ENCODE measurements around the gene KCTD20. TPM values are rescaled to one million over a fixed set of nuclear protein-coding genes. Genes with fewer than 3 reads are reported as not detected.

The KCTD20 gene
- total RNA-seq, 1 experiment from 2014 or later, result 38.9 TPM

- Histone ChIP-seq H3K4me3 (ENCODE audit: insufficient read depth, low read depth, low read length) (no peak overlapping the region), H3K27me3 (ENCODE audit: control insufficient read depth, insufficient read depth, low read length) (no peaks in the 10 kb centered on the region), H3K36me3 (replicated peaks; ENCODE audit: control insufficient read depth, insufficient read depth, low read length) (peaks cover 4% of the 10 kb centered on the region)
- DNase-seq, result no peak
These were observed 52.3 kb downstream of the KCTD20 start for GRCh38 chr6:36495086-36495485.

- peaks cover 3% of the 10 kb centered on the region for H3K36me3 ChIP-seq (replicated peaks; ENCODE audit: control insufficient read depth, insufficient read depth, low read length)
- DNase-seq, result no peak
- H3K4me3 ChIP-seq (ENCODE audit: insufficient read depth, low read depth, low read length), result no peak overlapping the region
- H3K27me3 ChIP-seq (ENCODE audit: control insufficient read depth, insufficient read depth, low read length), result no peaks in the 10 kb centered on the region
These were observed 57.1 kb downstream of the KCTD20 start for GRCh38 chr6:36499918-36500317.

GRCh38 chr6:36501686-36502085, 58.9 kb downstream of the KCTD20 start:
- Histone ChIP-seq H3K36me3 (replicated peaks; ENCODE audit: control insufficient read depth, insufficient read depth, low read length) (peaks cover 1% of the 10 kb centered on the region), H3K4me3 (ENCODE audit: insufficient read depth, low read depth, low read length) (no peak overlapping the region), H3K27me3 (ENCODE audit: control insufficient read depth, insufficient read depth, low read length) (no peaks in the 10 kb centered on the region)
- no peak for DNase-seq

GRCh38 chr6:36504181-36504580, 61.4 kb downstream of the KCTD20 start:
- Histone ChIP-seq H3K36me3 (replicated peaks; ENCODE audit: control insufficient read depth, insufficient read depth, low read length) (no peaks in the 10 kb centered on the region; the same call in none of the 2 replicates), H3K27me3 (ENCODE audit: control insufficient read depth, insufficient read depth, low read length) (no peaks in the 10 kb centered on the region), H3K4me3 (ENCODE audit: insufficient read depth, low read depth, low read length) (no peak overlapping the region)
- DNase-seq, result no peak

- Histone ChIP-seq H3K4me3 (ENCODE audit: insufficient read depth, low read depth, low read length) (no peak overlapping the region), H3K36me3 (replicated peaks; ENCODE audit: control insufficient read depth, insufficient read depth, low read length) (no peaks in the 10 kb centered on the region; the same call in none of the 2 replicates), H3K27me3 (ENCODE audit: control insufficient read depth, insufficient read depth, low read length) (no peaks in the 10 kb centered on the region)
- DNase-seq, result no peak
These were observed 62.2 kb downstream of the KCTD20 start for GRCh38 chr6:36504982-36505381.

GRCh38 chr6:36505744-36506534, 63.1 kb downstream of the KCTD20 start:
- Histone ChIP-seq H3K36me3 (replicated peaks; ENCODE audit: control insufficient read depth, insufficient read depth, low read length) (no peaks in the 10 kb centered on the region; the same call in none of the 2 replicates), H3K27me3 (ENCODE audit: control insufficient read depth, insufficient read depth, low read length) (no peaks in the 10 kb centered on the region), H3K4me3 (ENCODE audit: insufficient read depth, low read depth, low read length) (no peak overlapping the region)
- DNase-seq, result no peak

GRCh38 chr6:36506611-36507010, 63.8 kb downstream of the KCTD20 start:
- DNase-seq, result no peak
- H3K36me3 ChIP-seq (replicated peaks; ENCODE audit: control insufficient read depth, insufficient read depth, low read length), result no peaks in the 10 kb centered on the region; the same call in none of the 2 replicates
- no peaks in the 10 kb centered on the region for H3K27me3 ChIP-seq (ENCODE audit: control insufficient read depth, insufficient read depth, low read length)
- no peak overlapping the region for H3K4me3 ChIP-seq (ENCODE audit: insufficient read depth, low read depth, low read length)

- H3K4me3 ChIP-seq (ENCODE audit: insufficient read depth, low read depth, low read length), result no peak overlapping the region
- H3K27me3 ChIP-seq (ENCODE audit: control insufficient read depth, insufficient read depth, low read length), result no peaks in the 10 kb centered on the region
- no peak for DNase-seq
- no peaks in the 10 kb centered on the region; the same call in none of the 2 replicates for H3K36me3 ChIP-seq (replicated peaks; ENCODE audit: control insufficient read depth, insufficient read depth, low read length)
These were observed 65.7 kb downstream of the KCTD20 start for GRCh38 chr6:36508532-36508931.

- H3K4me3 ChIP-seq (ENCODE audit: insufficient read depth, low read depth, low read length), result no peak overlapping the region
- no peak for DNase-seq
- no peaks in the 10 kb centered on the region for H3K27me3 ChIP-seq (ENCODE audit: control insufficient read depth, insufficient read depth, low read length)
- peaks cover 5% of the 10 kb centered on the region for H3K36me3 ChIP-seq (replicated peaks; ENCODE audit: control insufficient read depth, insufficient read depth, low read length)
These were observed 67.6 kb downstream of the KCTD20 start for GRCh38 chr6:36510365-36510764.

- DNase-seq, result no peak
- H3K36me3 ChIP-seq (replicated peaks; ENCODE audit: control insufficient read depth, insufficient read depth, low read length), result peaks cover 11% of the 10 kb centered on the region
- no peaks in the 10 kb centered on the region for H3K27me3 ChIP-seq (ENCODE audit: control insufficient read depth, insufficient read depth, low read length)
- H3K4me3 ChIP-seq (ENCODE audit: insufficient read depth, low read depth, low read length), result no peak overlapping the region
These were observed 72.0 kb downstream of the KCTD20 start for GRCh38 chr6:36514554-36515456.

GRCh38 chr6:36515844-36516243, 73.0 kb downstream of the KCTD20 start:
- Histone ChIP-seq H3K4me3 (ENCODE audit: insufficient read depth, low read depth, low read length) (no peak overlapping the region), H3K27me3 (ENCODE audit: control insufficient read depth, insufficient read depth, low read length) (no peaks in the 10 kb centered on the region), H3K36me3 (replicated peaks; ENCODE audit: control insufficient read depth, insufficient read depth, low read length) (peaks cover 11% of the 10 kb centered on the region)
- DNase-seq, result no peak

GRCh38 chr6:36516559-36516958, 73.8 kb downstream of the KCTD20 start:
- Histone ChIP-seq H3K4me3 (ENCODE audit: insufficient read depth, low read depth, low read length) (no peak overlapping the region), H3K27me3 (ENCODE audit: control insufficient read depth, insufficient read depth, low read length) (no peaks in the 10 kb centered on the region), H3K36me3 (replicated peaks; ENCODE audit: control insufficient read depth, insufficient read depth, low read length) (peaks cover 11% of the 10 kb centered on the region)
- DNase-seq, result no peak

- no peak for DNase-seq
- Histone ChIP-seq H3K4me3 (ENCODE audit: insufficient read depth, low read depth, low read length) (no peak overlapping the region), H3K27me3 (ENCODE audit: control insufficient read depth, insufficient read depth, low read length) (no peaks in the 10 kb centered on the region), H3K36me3 (replicated peaks; ENCODE audit: control insufficient read depth, insufficient read depth, low read length) (peaks cover 11% of the 10 kb centered on the region)
These were observed 74.2 kb downstream of the KCTD20 start for GRCh38 chr6:36516988-36517387.

- no peak for DNase-seq
- Histone ChIP-seq H3K36me3 (replicated peaks; ENCODE audit: control insufficient read depth, insufficient read depth, low read length) (peaks cover 13% of the 10 kb centered on the region), H3K4me3 (ENCODE audit: insufficient read depth, low read depth, low read length) (no peak overlapping the region), H3K27me3 (ENCODE audit: control insufficient read depth, insufficient read depth, low read length) (no peaks in the 10 kb centered on the region)
These were observed 74.6 kb downstream of the KCTD20 start for GRCh38 chr6:36517408-36517807.

GRCh38 chr6:36519352-36519751, 76.6 kb downstream of the KCTD20 start:
- H3K36me3 ChIP-seq (replicated peaks; ENCODE audit: control insufficient read depth, insufficient read depth, low read length), result peaks cover 13% of the 10 kb centered on the region
- no peaks in the 10 kb centered on the region for H3K27me3 ChIP-seq (ENCODE audit: control insufficient read depth, insufficient read depth, low read length)
- DNase-seq, result no peak
- H3K4me3 ChIP-seq (ENCODE audit: insufficient read depth, low read depth, low read length), result no peak overlapping the region
